ENCODE results near the gene CHST4. TPM values are rescaled to one million over a fixed set of nuclear protein-coding genes. Genes with fewer than 3 reads are reported as not detected.
"Not testable (repeated sequence)": the region's sequence is repeated elsewhere in the genome, so short reads cannot be mapped to it uniquely, and the experiment has no call there.

CHST4 gene
- total RNA-seq, 1 donor from 2014 or later = not detected

GRCh38 chr16:71499775-71500364 is 26.4 kb upstream of the CHST4 start:
- intact Hi-C loops (cut with micrococcal nuclease) = loop anchor here (1.0 kb wide), 2 partner anchors 88 to 142 kb away; partner anchors contain the start of gene CALB2
- H3K36me3 Mint-ChIP-seq (ENCODE audit: low read depth) = no peaks in the 10 kb centered on the region
- H3K4me3 Mint-ChIP-seq = no peak overlapping the region
- H3K27ac Mint-ChIP-seq = no peak overlapping the region
- H3K27me3 Mint-ChIP-seq (ENCODE audit: insufficient read depth) = peaks cover 2% of the 10 kb centered on the region
- H3K9me3 Mint-ChIP-seq = no peaks in the 10 kb centered on the region
- DNase-seq (ENCODE audit: low spot score) = no peak
- H3K4me1 Mint-ChIP-seq (ENCODE audit: low read depth) = no peaks in the 10 kb centered on the region

GRCh38 chr16:71500964-71501363 is 25.3 kb upstream of the CHST4 start:
- Mint-ChIP-seq H3K4me3 (no peak overlapping the region), H3K36me3 (ENCODE audit: low read depth) (no peaks in the 10 kb centered on the region), H3K9me3 (no peaks in the 10 kb centered on the region), H3K27ac (no peak overlapping the region), H3K27me3 (ENCODE audit: insufficient read depth) (peaks cover 2% of the 10 kb centered on the region), H3K4me1 (ENCODE audit: low read depth) (no peaks in the 10 kb centered on the region)
- intact Hi-C loops (cut with micrococcal nuclease) = no loop called here
- DNase-seq (ENCODE audit: low spot score) = no peak

GRCh38 chr16:71501547-71501946 is 24.7 kb upstream of the CHST4 start:
- intact Hi-C loops (cut with micrococcal nuclease) = no loop called here
- H3K9me3 Mint-ChIP-seq = no peaks in the 10 kb centered on the region
- H3K27ac Mint-ChIP-seq = no peak overlapping the region
- H3K4me3 Mint-ChIP-seq = no peak overlapping the region
- no peak for DNase-seq (ENCODE audit: low spot score)
- H3K4me1 Mint-ChIP-seq (ENCODE audit: low read depth) = no peaks in the 10 kb centered on the region
- H3K36me3 Mint-ChIP-seq (ENCODE audit: low read depth) = no peaks in the 10 kb centered on the region
- H3K27me3 Mint-ChIP-seq (ENCODE audit: insufficient read depth) = peaks cover 2% of the 10 kb centered on the region

- DNase-seq (ENCODE audit: low spot score); H3K36me3 Mint-ChIP-seq (ENCODE audit: low read depth); H3K4me1 Mint-ChIP-seq (ENCODE audit: low read depth); H3K27me3 Mint-ChIP-seq (ENCODE audit: insufficient read depth); H3K27ac Mint-ChIP-seq; H3K9me3 Mint-ChIP-seq; H3K4me3 Mint-ChIP-seq; intact Hi-C loops (cut with micrococcal nuclease): not testable (repeated sequence)
Observed at GRCh38 chr16:71504051-71504450, 22.2 kb upstream of the CHST4 start.

- DNase-seq (ENCODE audit: low spot score) = no peak
- H3K9me3 Mint-ChIP-seq = no peaks in the 10 kb centered on the region
- no peak overlapping the region for H3K4me3 Mint-ChIP-seq
- H3K27me3 Mint-ChIP-seq (ENCODE audit: insufficient read depth) = peaks cover 5% of the 10 kb centered on the region
- no peaks in the 10 kb centered on the region for H3K36me3 Mint-ChIP-seq (ENCODE audit: low read depth)
- no peak overlapping the region for H3K27ac Mint-ChIP-seq
- intact Hi-C loops (cut with micrococcal nuclease) = no loop called here
- no peaks in the 10 kb centered on the region for H3K4me1 Mint-ChIP-seq (ENCODE audit: low read depth)
Observed at GRCh38 chr16:71504901-71505300, 21.3 kb upstream of the CHST4 start.

GRCh38 chr16:71507061-71507460 is 19.2 kb upstream of the CHST4 start:
- Mint-ChIP-seq H3K9me3 (no peaks in the 10 kb centered on the region), H3K27ac (no peak overlapping the region), H3K27me3 (ENCODE audit: insufficient read depth) (peaks cover 5% of the 10 kb centered on the region), H3K36me3 (ENCODE audit: low read depth) (no peaks in the 10 kb centered on the region), H3K4me3 (no peak overlapping the region), H3K4me1 (ENCODE audit: low read depth) (no peaks in the 10 kb centered on the region)
- DNase-seq (ENCODE audit: low spot score) = no peak
- intact Hi-C loops (cut with micrococcal nuclease) = no loop called here

GRCh38 chr16:71513302-71513701 is 12.9 kb upstream of the CHST4 start:
- Mint-ChIP-seq H3K4me1 (ENCODE audit: low read depth) (no peaks in the 10 kb centered on the region), H3K4me3 (no peak overlapping the region), H3K9me3 (no peaks in the 10 kb centered on the region), H3K36me3 (ENCODE audit: low read depth) (no peaks in the 10 kb centered on the region), H3K27ac (no peak overlapping the region), H3K27me3 (ENCODE audit: insufficient read depth) (peaks cover 4% of the 10 kb centered on the region)
- intact Hi-C loops (cut with micrococcal nuclease) = no loop called here
- DNase-seq (ENCODE audit: low spot score) = no peak

GRCh38 chr16:71514476-71514875 is 11.8 kb upstream of the CHST4 start:
- intact Hi-C loops (cut with micrococcal nuclease) = no loop called here
- H3K9me3 Mint-ChIP-seq = no peaks in the 10 kb centered on the region
- no peak overlapping the region for H3K27ac Mint-ChIP-seq
- no peaks in the 10 kb centered on the region for H3K4me1 Mint-ChIP-seq (ENCODE audit: low read depth)
- no peaks in the 10 kb centered on the region for H3K27me3 Mint-ChIP-seq (ENCODE audit: insufficient read depth)
- H3K36me3 Mint-ChIP-seq (ENCODE audit: low read depth) = no peaks in the 10 kb centered on the region
- no peak for DNase-seq (ENCODE audit: low spot score)
- no peak overlapping the region for H3K4me3 Mint-ChIP-seq

GRCh38 chr16:71515026-71515425 is 11.2 kb upstream of the CHST4 start:
- intact Hi-C loops (cut with micrococcal nuclease) = no loop called here
- DNase-seq (ENCODE audit: low spot score) = no peak
- Mint-ChIP-seq H3K4me1 (ENCODE audit: low read depth) (no peaks in the 10 kb centered on the region), H3K9me3 (no peaks in the 10 kb centered on the region), H3K27me3 (ENCODE audit: insufficient read depth) (no peaks in the 10 kb centered on the region), H3K4me3 (no peak overlapping the region), H3K36me3 (ENCODE audit: low read depth) (no peaks in the 10 kb centered on the region), H3K27ac (no peak overlapping the region)

- intact Hi-C loops (cut with micrococcal nuclease) = no loop called here
- H3K4me3 Mint-ChIP-seq = no peak overlapping the region
- H3K27me3 Mint-ChIP-seq (ENCODE audit: insufficient read depth) = peaks cover 5% of the 10 kb centered on the region
- DNase-seq (ENCODE audit: low spot score) = no peak
- no peak overlapping the region for H3K27ac Mint-ChIP-seq
- H3K9me3 Mint-ChIP-seq = no peaks in the 10 kb centered on the region
- no peaks in the 10 kb centered on the region for H3K4me1 Mint-ChIP-seq (ENCODE audit: low read depth)
- H3K36me3 Mint-ChIP-seq (ENCODE audit: low read depth) = no peaks in the 10 kb centered on the region
Observed at GRCh38 chr16:71520550-71520949, 5.7 kb upstream of the CHST4 start.

- H3K27me3 Mint-ChIP-seq (ENCODE audit: insufficient read depth) = peaks cover 14% of the 10 kb centered on the region
- intact Hi-C loops (cut with micrococcal nuclease) = no loop called here
- H3K9me3 Mint-ChIP-seq = no peaks in the 10 kb centered on the region
Observed at GRCh38 chr16:71524566-71525553, 1.4 kb upstream of the CHST4 start.

GRCh38 chr16:71528257-71528656 is 2.0 kb downstream of the CHST4 start:
- Mint-ChIP-seq H3K27ac (no peak overlapping the region), H3K9me3 (no peaks in the 10 kb centered on the region), H3K4me1 (ENCODE audit: low read depth) (no peaks in the 10 kb centered on the region), H3K27me3 (ENCODE audit: insufficient read depth) (peaks cover 12% of the 10 kb centered on the region), H3K4me3 (no peak overlapping the region), H3K36me3 (ENCODE audit: low read depth) (no peaks in the 10 kb centered on the region)
- intact Hi-C loops (cut with micrococcal nuclease) = no loop called here
- no peak for DNase-seq (ENCODE audit: low spot score)

More at GRCh38 chr16:71524566-71525553, 1.4 kb upstream of the CHST4 start:
- H3K27ac Mint-ChIP-seq = no peak overlapping the region
- H3K4me3 Mint-ChIP-seq = no peak overlapping the region
- H3K36me3 Mint-ChIP-seq (ENCODE audit: low read depth) = no peaks in the 10 kb centered on the region
- no peaks in the 10 kb centered on the region for H3K4me1 Mint-ChIP-seq (ENCODE audit: low read depth)
- DNase-seq (ENCODE audit: low spot score) = no peak

- H3K36me3 Mint-ChIP-seq (ENCODE audit: low read depth) = no peaks in the 10 kb centered on the region
- no peaks in the 10 kb centered on the region for H3K9me3 Mint-ChIP-seq
- no peak for DNase-seq (ENCODE audit: low spot score)
- intact Hi-C loops (cut with micrococcal nuclease) = no loop called here
- peaks cover 12% of the 10 kb centered on the region for H3K27me3 Mint-ChIP-seq (ENCODE audit: insufficient read depth)
- no peak overlapping the region for H3K27ac Mint-ChIP-seq
- H3K4me1 Mint-ChIP-seq (ENCODE audit: low read depth) = no peaks in the 10 kb centered on the region
- no peak overlapping the region for H3K4me3 Mint-ChIP-seq
Observed at GRCh38 chr16:71528863-71529262, 2.6 kb downstream of the CHST4 start.
